HTERT RPE-1 (cell line): ENCODE results near the gene MNX1.

Source experiments
- in situ Hi-C: fragments of 300-500 bp; cut with MboI; formaldehyde crosslinking; loops from 4 replicates; pipeline ENCODE4 v1.14.3; 2020; ENCODE audit warnings: low sequenced_read_pairs

MNX1 gene

GRCh38 chr7:157017149-157017548 lies 6.7 kb upstream of the MNX1 start:
- in situ Hi-C loops = no loop called here

- in situ Hi-C loops = no loop called here
Observed at GRCh38 chr7:157016352-157017041, 6.0 kb upstream of the MNX1 start.

- in situ Hi-C loops = no loop called here
Observed at GRCh38 chr7:157016024-157016351, 5.5 kb upstream of the MNX1 start.

GRCh38 chr7:157014635-157015555 lies 4.4 kb upstream of the MNX1 start:
- in situ Hi-C loops = no loop called here

GRCh38 chr7:157013602-157014549 lies 3.4 kb upstream of the MNX1 start:
- in situ Hi-C loops = no loop called here

- in situ Hi-C loops = no loop called here
Observed at GRCh38 chr7:157013101-157013500, 2.6 kb upstream of the MNX1 start.

- in situ Hi-C loops = no loop called here
Observed at GRCh38 chr7:157012113-157012547, 1.7 kb upstream of the MNX1 start.

GRCh38 chr7:157011333-157012112 lies 1.1 kb upstream of the MNX1 start:
- in situ Hi-C loops = no loop called here

- in situ Hi-C loops = no loop called here
Observed at GRCh38 chr7:157009778-157010587, 480 bp downstream of the MNX1 start.

- in situ Hi-C loops = no loop called here
Observed at GRCh38 chr7:157009170-157009777, 1.2 kb downstream of the MNX1 start.

- in situ Hi-C loops = no loop called here
Observed at GRCh38 chr7:157008206-157009169, 2.0 kb downstream of the MNX1 start.

- in situ Hi-C loops = no loop called here
Observed at GRCh38 chr7:157007470-157008066, 2.9 kb downstream of the MNX1 start.

GRCh38 chr7:157006829-157007469 lies 3.5 kb downstream of the MNX1 start:
- in situ Hi-C loops = no loop called here

GRCh38 chr7:157006205-157006747 lies 4.2 kb downstream of the MNX1 start:
- in situ Hi-C loops = no loop called here

GRCh38 chr7:157005456-157006204 lies 4.8 kb downstream of the MNX1 start:
- in situ Hi-C loops = no loop called here
